OCI-LY7 (cell line): ENCODE results near the gene CCBE1. TPM values are rescaled to one million over a fixed set of nuclear protein-coding genes. Genes with fewer than 3 reads are reported as not detected.

Source experiments
- BruUV-seq: library from RNA; stranded (reverse); fragments of 400-500 nt; replicated peaks from 2 replicates; lab custom pipeline; 2021; lab: Mats Ljungman, UMichigan
- CTCF ChIA-PET: fragments of 300-600 bp; sonication (Branson Sonifier 250); formaldehyde crosslinking; loops from one replicate; lab custom pipeline; 2022; ENCODE audit warnings: antibody characterized with exemption; ENCODE audit not compliant: unreplicated experiment; lab: Charles Lee
- POLR2A ChIA-PET: fragments of 300-600 bp; sonication (Branson Sonifier 250); formaldehyde crosslinking; loops from one replicate; lab custom pipeline; 2022; ENCODE audit warnings: antibody characterized with exemption; lab: Charles Lee
- DNase-seq: peaks from one replicate; pipeline ENCODE4 v3.0.0-alpha.2; 2015; ENCODE audit warnings: low spot score
- H2AFZ ChIP-seq: fragments of 200-600 bp; sonication (generic), shearing (Covaris generic); 2 replicates; pipeline ENCODE4 v1.6.1; 2014; ENCODE audit warnings: mild to moderate bottlenecking, antibody characterized with exemption, low read length, moderate library complexity
- H3K27ac ChIP-seq: fragments of 200-600 bp; sonication (generic); 2 replicates; pipeline ENCODE4 v1.5.1; 2014; ENCODE audit warnings: mixed run types, low read depth, mild to moderate bottlenecking, moderate library complexity, low read length, inconsistent platforms; ENCODE audit not compliant: poor library complexity, severe bottlenecking
- H3K36me3 ChIP-seq: fragments of 200-600 bp; sonication (generic); 2 replicates; pipeline ENCODE4 v1.6.1; 2014; ENCODE audit warnings: mild to moderate bottlenecking, antibody characterized with exemption, low read length, moderate library complexity, mixed read lengths; ENCODE audit not compliant: insufficient read depth
- H3K4me1 ChIP-seq: fragments of 200-600 bp; sonication (generic); 2 replicates; pipeline ENCODE4 v1.5.1; 2014; ENCODE audit warnings: mild to moderate bottlenecking, low read length; ENCODE audit not compliant: insufficient read depth, poor library complexity, severe bottlenecking
- H3K4me2 ChIP-seq: fragments of 200-600 bp; sonication (generic); 2 replicates; pipeline ENCODE4 v1.6.1; 2014; ENCODE audit warnings: mild to moderate bottlenecking, low read length
- H3K4me3 ChIP-seq: fragments of 200-600 bp; sonication (generic); 2 replicates; pipeline ENCODE4 v1.5.1; 2014; ENCODE audit warnings: mild to moderate bottlenecking, low read depth, low read length; ENCODE audit not compliant: poor library complexity, severe bottlenecking
- H3K79me2 ChIP-seq: fragments of 200-600 bp; sonication (generic); 2 replicates; pipeline ENCODE4 v1.6.1; 2016; ENCODE audit warnings: low read depth, mild to moderate bottlenecking, low read length, moderate library complexity, mixed read lengths; ENCODE audit not compliant: insufficient read depth
- H3K9me2 ChIP-seq: fragments of 200-600 bp; sonication (generic); 2 replicates; pipeline ENCODE4 v1.6.1; 2016; ENCODE audit warnings: mild to moderate bottlenecking, low read length, mixed read lengths; ENCODE audit not compliant: insufficient read depth
- H3K9me3 ChIP-seq: fragments of 200-600 bp; sonication (generic); 2 replicates; pipeline ENCODE4 v1.6.1; 2014; ENCODE audit warnings: mild to moderate bottlenecking, mixed run types, low read length, mixed read lengths
- H4K20me1 ChIP-seq: fragments of 200-600 bp; sonication (generic); 2 replicates; pipeline ENCODE4 v1.6.1; 2014; ENCODE audit warnings: mild to moderate bottlenecking, antibody characterized with exemption, low read length, moderate library complexity, mixed read lengths; ENCODE audit not compliant: insufficient read depth
- CTCF ChIP-seq: fragments of 200-600 bp; sonication (generic); conservative IDR thresholded peaks from 2 replicates; pipeline ENCODE4 v1.5.1; 2014; ENCODE audit warnings: mild to moderate bottlenecking, antibody characterized with exemption, low read length, moderate library complexity, mixed read lengths
- EZH2phosphoT487 ChIP-seq: fragments of 200-600 bp; sonication (generic); IDR thresholded peaks from 2 replicates; pipeline ENCODE4 v1.6.1; 2018; ENCODE audit warnings: low read depth, borderline replicate concordance, mild to moderate bottlenecking, mixed run types, antibody characterized with exemption, low read length, moderate library complexity, mixed read lengths
- intact Hi-C: fragments of 100-400 bp; cut with micrococcal nuclease; formaldehyde crosslinking; loops from one replicate; pipeline ENCODE4 v1.10.0; 2022; ENCODE audit not compliant: unreplicated experiment
- total RNA-seq, 2 experiments: library from RNA; depleted of rRNA in 1 of 2; stranded (reverse); fragments of >200 nt in 1 of 2; shearing (Covaris generic) in 1 of 2; gene quantifications; 2 replicates each; pipeline ENCODE4 v1.2.3, GENCODE V29; 2014 to 2022

Gene CCBE1
- total RNA-seq, 2 experiments from 2014 or later, result 0.16 to 0.70 TPM

- no peak for TF ChIP-seq CTCF
- TF ChIP-seq EZH2phosphoT487, result no peak
- Histone ChIP-seq H3K4me2 (no peak overlapping the region), H3K9me3 (no peaks in the 10 kb centered on the region), H2AFZ (no peak overlapping the region), H3K27ac (no peak overlapping the region), H3K79me2 (no peaks in the 10 kb centered on the region), H3K4me3 (no peak overlapping the region), H3K36me3 (no peaks in the 10 kb centered on the region), H3K9me2 (no peaks in the 10 kb centered on the region), H3K4me1 (no peaks in the 10 kb centered on the region), H4K20me1 (no peaks in the 10 kb centered on the region)
- DNase-seq, result no peak
- intact Hi-C loops, result no loop called here
- ChIA-PET POLR2A (no interaction called here), CTCF (no interaction called here)
- BruUV-seq, result no TSS peak
Observed at GRCh38 chr18:59448546-59448945, 248.7 kb downstream of the CCBE1 start.

- H3K4me3 ChIP-seq, result no peak overlapping the region
- no peak overlapping the region for H2AFZ ChIP-seq
- ChIA-PET CTCF (no interaction called here), POLR2A (no interaction called here)
- no peaks in the 10 kb centered on the region for H3K9me2 ChIP-seq
- no peaks in the 10 kb centered on the region for H4K20me1 ChIP-seq
- no peak for TF ChIP-seq EZH2phosphoT487
- no peak for TF ChIP-seq CTCF
- no TSS peak for BruUV-seq
- no peaks in the 10 kb centered on the region for H3K79me2 ChIP-seq
- intact Hi-C loops, result no loop called here
- no peak overlapping the region for H3K4me2 ChIP-seq
- no peaks in the 10 kb centered on the region for H3K4me1 ChIP-seq
- no peak overlapping the region for H3K27ac ChIP-seq
- no peaks in the 10 kb centered on the region for H3K36me3 ChIP-seq
- no peak for DNase-seq
- no peaks in the 10 kb centered on the region for H3K9me3 ChIP-seq
Observed at GRCh38 chr18:59446012-59446411, 251.2 kb downstream of the CCBE1 start.

GRCh38 chr18:59437851-59438569 lies 259.2 kb downstream of the CCBE1 start:
- Histone ChIP-seq H3K27ac (no peak overlapping the region), H3K79me2 (no peaks in the 10 kb centered on the region), H3K4me3 (no peak overlapping the region), H4K20me1 (no peaks in the 10 kb centered on the region), H2AFZ (no peak overlapping the region), H3K36me3 (no peaks in the 10 kb centered on the region), H3K4me1 (no peaks in the 10 kb centered on the region), H3K9me2 (no peaks in the 10 kb centered on the region), H3K9me3 (no peaks in the 10 kb centered on the region), H3K4me2 (no peak overlapping the region)
- no peak for TF ChIP-seq EZH2phosphoT487
- no peak for TF ChIP-seq CTCF
- ChIA-PET POLR2A (no interaction called here), CTCF (no interaction called here)
- no peak for DNase-seq
- intact Hi-C loops, result no loop called here
- BruUV-seq, result no TSS peak
